Mesenchymal stem cell (in vitro differentiated cells and primary cell): ENCODE measurements around the gene POLRMT.
"Not testable (repeated sequence)": the region's sequence is repeated elsewhere in the genome, so short reads cannot be mapped to it uniquely, and the experiment has no call there.

Source experiments
- DNase-seq: peaks from one replicate; pipeline ENCODE4 v3.0.0-alpha.2; 2013
- H2AFZ ChIP-seq: one replicate; pipeline ENCODE4 v1.6.1; 2013; ENCODE audit warnings: low read depth, mild to moderate bottlenecking, control low read depth, inconsistent platforms, low read length, moderate library complexity
- H2AK5ac ChIP-seq: 2 replicates; pipeline ENCODE4 v1.6.1; 2013; ENCODE audit warnings: low read length, moderate library complexity, mild to moderate bottlenecking, inconsistent platforms; ENCODE audit not compliant: severe bottlenecking
- H2BK120ac ChIP-seq: one replicate; pipeline ENCODE4 v1.6.1; 2013; ENCODE audit warnings: low read depth, mild to moderate bottlenecking, inconsistent platforms, low read length, moderate library complexity
- H2BK12ac ChIP-seq, 2 experiments: one replicate each; pipeline ENCODE4 v1.6.1; 2013; ENCODE audit warnings: inconsistent platforms in 2 of 2, low read length in 2 of 2, mild to moderate bottlenecking in 2 of 2, moderate library complexity in 2 of 2, control low read depth in 1 of 2
- H2BK15ac ChIP-seq: one replicate; pipeline ENCODE4 v1.6.1; 2013; ENCODE audit warnings: mild to moderate bottlenecking, low read depth, inconsistent platforms; ENCODE audit not compliant: poor library complexity, severe bottlenecking
- H2BK5ac ChIP-seq: 2 replicates; pipeline ENCODE4 v1.6.1; 2013; ENCODE audit warnings: low read depth, mild to moderate bottlenecking, low read length, control low read depth, inconsistent platforms; ENCODE audit not compliant: poor library complexity, severe bottlenecking
- H3K14ac ChIP-seq, 2 experiments: one replicate each; pipeline ENCODE4 v1.6.1; 2013; ENCODE audit warnings: inconsistent platforms in 2 of 2, low read length in 2 of 2, control low read depth in 1 of 2, mild to moderate bottlenecking in 1 of 2, moderate library complexity in 1 of 2
- H3K18ac ChIP-seq, 2 experiments: one replicate each; pipeline ENCODE4 v1.6.1; 2013; ENCODE audit warnings: inconsistent platforms in 2 of 2, low read length in 2 of 2, control low read depth in 1 of 2, low read depth in 1 of 2, mild to moderate bottlenecking in 1 of 2
- H3K23ac ChIP-seq, 2 experiments: one replicate each; pipeline ENCODE4 v1.6.1; 2013; ENCODE audit warnings: inconsistent platforms in 2 of 2, low read length in 2 of 2, mild to moderate bottlenecking in 2 of 2, moderate library complexity in 2 of 2, control low read depth in 1 of 2
- H3K27ac ChIP-seq: 2 replicates; pipeline ENCODE4 v1.5.1; 2013; ENCODE audit warnings: mild to moderate bottlenecking, moderate library complexity, low read length, control low read depth, inconsistent platforms; ENCODE audit not compliant: poor library complexity, severe bottlenecking
- H3K27me3 ChIP-seq, 2 experiments: 2 replicates each; pipeline versions ENCODE4 v1.6.1 to v1.7.0; 2013; ENCODE audit warnings: low read length in 2 of 2, mild to moderate bottlenecking in 2 of 2, moderate library complexity in 2 of 2, control low read depth in 1 of 2, inconsistent platforms in 1 of 2; ENCODE audit not compliant: control insufficient read depth in 1 of 2, insufficient read depth in 1 of 2
- H3K36me3 ChIP-seq, 2 experiments: 2 replicates each; pipeline versions ENCODE4 v1.6.1 to v1.7.0; 2013; ENCODE audit warnings: low read length in 2 of 2, control low read depth in 1 of 2, inconsistent platforms in 1 of 2, low read depth in 1 of 2, mild to moderate bottlenecking in 1 of 2; ENCODE audit not compliant: insufficient read depth in 2 of 2, control insufficient read depth in 1 of 2
- H3K4ac ChIP-seq, 2 experiments: one replicate each; pipeline ENCODE4 v1.6.1; 2013; ENCODE audit warnings: inconsistent platforms in 2 of 2, low read length in 2 of 2, mild to moderate bottlenecking in 2 of 2, moderate library complexity in 2 of 2, control low read depth in 1 of 2, low read depth in 1 of 2
- H3K4me1 ChIP-seq: 2 replicates; pipeline ENCODE4 v1.6.1; 2013; ENCODE audit warnings: low read depth, low read length, control low read depth; ENCODE audit not compliant: control insufficient read depth, insufficient read depth
- H3K4me2 ChIP-seq: 2 replicates; pipeline ENCODE4 v1.6.1; 2013; ENCODE audit warnings: low read length, mild to moderate bottlenecking, inconsistent platforms; ENCODE audit not compliant: poor library complexity, severe bottlenecking
- H3K4me3 ChIP-seq, 2 experiments: 2 replicates each; pipeline versions ENCODE4 v1.5.1 to v1.7.0; 2013; ENCODE audit warnings: low read length in 2 of 2, mild to moderate bottlenecking in 2 of 2, control low read depth in 1 of 2, low read depth in 1 of 2; ENCODE audit not compliant: insufficient read depth in 1 of 2
- H3K79me1 ChIP-seq: replicated peaks from 2 replicates; pipeline ENCODE4 v1.6.1; 2013; ENCODE audit warnings: mild to moderate bottlenecking, control low read depth, low read length, inconsistent platforms; ENCODE audit not compliant: poor library complexity, severe bottlenecking
- H3K9ac ChIP-seq: 2 replicates; pipeline ENCODE4 v1.7.0; 2013; ENCODE audit warnings: mild to moderate bottlenecking, low read length, moderate library complexity
- H3K9me3 ChIP-seq: 2 replicates; pipeline ENCODE4 v1.7.0; 2013; ENCODE audit warnings: mild to moderate bottlenecking, low read length; ENCODE audit not compliant: control insufficient read depth
- H4K8ac ChIP-seq: one replicate; pipeline ENCODE4 v1.6.1; 2013; ENCODE audit warnings: inconsistent platforms, mild to moderate bottlenecking, low read length, moderate library complexity
- H4K91ac ChIP-seq: one replicate; pipeline ENCODE4 v1.6.1; 2013; ENCODE audit warnings: mild to moderate bottlenecking, low read length, inconsistent platforms
- WGBS: methylation state at CpG from one replicate; pipeline ENCODE4 v1.1.7; 2013; ENCODE audit warnings: mixed read lengths; 5-methylcytosine and 5-hydroxymethylcytosine counted together

POLRMT gene

DNA sequence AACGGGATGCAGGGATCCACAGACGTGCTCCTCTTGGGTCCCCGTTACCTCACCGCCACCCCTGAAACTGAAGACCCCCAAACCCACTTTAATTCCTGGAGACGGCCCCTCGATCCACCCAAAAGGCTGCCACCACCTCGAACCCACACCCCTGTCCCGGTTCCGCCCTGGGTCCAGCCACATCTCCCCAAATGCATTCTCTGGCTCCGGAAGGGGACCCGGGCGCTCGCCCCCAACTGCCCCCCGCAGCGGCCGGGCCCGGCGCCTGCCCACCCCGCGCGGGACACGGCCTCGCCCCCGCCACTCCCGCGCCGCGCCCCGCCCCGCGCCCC is 42.6 kb upstream of the POLRMT start:
- H3K4me2 ChIP-seq: peak overlapping the region; percentile 67
- H3K36me3 ChIP-seq: peaks cover 0 to 7% of the 10 kb centered on the region in 2 experiments
- no peaks in the 10 kb centered on the region for H3K9me3 ChIP-seq
- no peak overlapping the region for H3K27ac ChIP-seq
- H2BK120ac ChIP-seq: peak overlapping the region; percentile 68
- peaks cover 0 to 3% of the 10 kb centered on the region in 2 experiments for H3K27me3 ChIP-seq
- peaks cover 42% of the 10 kb centered on the region for H3K4me1 ChIP-seq
- H4K91ac ChIP-seq: no peak overlapping the region
- no peak overlapping the region for H3K23ac ChIP-seq
- peaks cover 5% of the 10 kb centered on the region for H3K79me1 ChIP-seq
- no peak overlapping the region for H3K9ac ChIP-seq
- peak overlapping the region; percentile 17 for H2BK15ac ChIP-seq
- WGBS: 37% methylated on average over 21 of the region's 31 CpGs
- peak overlapping the region in 1 of 2 experiments; percentile 35 for H3K4ac ChIP-seq
- no peak overlapping the region for H4K8ac ChIP-seq
- no peak for DNase-seq
- H3K14ac ChIP-seq: no peak overlapping the region
- no peak overlapping the region for H2AFZ ChIP-seq
- H3K4me3 ChIP-seq: peak overlapping the region in 1 of 2 experiments; percentile 65
- peak overlapping the region in 1 of 2 experiments; percentile 40 for H2BK12ac ChIP-seq
- no peak overlapping the region for H2BK5ac ChIP-seq
- peak overlapping the region in 1 of 2 experiments; percentile 56 for H3K18ac ChIP-seq
- no peak overlapping the region for H2AK5ac ChIP-seq

DNA sequence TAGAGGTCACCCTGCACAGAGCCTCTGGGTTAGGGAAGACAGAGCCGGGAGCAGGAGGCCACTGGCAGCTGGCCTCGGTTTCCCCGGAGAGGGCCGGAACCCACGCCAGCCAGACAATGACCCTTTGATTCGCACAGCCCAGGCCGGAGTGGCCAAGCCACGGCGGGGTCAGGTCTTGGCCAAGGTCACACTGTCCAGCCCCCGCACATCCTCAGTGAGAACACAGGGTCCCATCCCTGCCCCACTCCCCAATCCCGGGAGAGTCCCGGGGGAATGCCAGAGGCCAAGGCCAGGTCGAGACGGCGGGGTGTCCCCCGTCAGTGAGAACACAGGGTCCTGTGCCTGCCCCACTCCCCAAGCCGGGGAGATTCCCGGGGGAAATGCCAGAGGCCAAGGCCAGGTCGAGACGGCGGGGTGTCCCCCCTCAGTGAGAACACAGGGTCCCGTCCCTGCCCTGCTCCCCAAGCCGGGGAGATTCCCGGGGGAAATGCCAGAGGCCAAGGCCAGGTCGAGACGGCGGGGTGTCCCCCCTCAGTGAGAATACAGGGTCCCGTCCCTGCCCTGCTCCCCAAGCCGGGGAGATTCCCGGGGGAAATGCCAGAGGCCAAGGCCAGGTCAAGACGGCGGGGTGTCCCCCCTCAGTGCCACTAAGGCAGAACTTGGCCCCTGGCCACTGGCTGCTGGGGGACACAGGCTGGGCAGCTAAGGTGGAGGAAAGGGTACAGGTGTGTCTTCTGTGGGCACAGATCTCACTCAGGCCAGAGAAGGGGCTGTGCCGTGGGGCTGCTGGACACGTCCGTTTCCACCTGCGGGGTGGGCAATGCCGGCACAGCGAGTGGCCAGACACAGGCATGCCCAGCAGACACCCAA is 41.2 kb upstream of the POLRMT start:
- Histone ChIP-seq H2BK120ac (no peak overlapping the region), H3K23ac (no peak overlapping the region), H2AK5ac (no peak overlapping the region), H2BK12ac (no peak overlapping the region), H3K36me3 (peaks cover 0 to 7% of the 10 kb centered on the region in 2 experiments), H3K4me2 (no peak overlapping the region), H2BK15ac (no peak overlapping the region), H4K91ac (no peak overlapping the region), H3K79me1 (peaks cover 4% of the 10 kb centered on the region), H2BK5ac (no peak overlapping the region), H3K4ac (no peak overlapping the region), H4K8ac (no peak overlapping the region), H3K27ac (no peak overlapping the region), H3K4me3 (no peak overlapping the region), H3K9ac (no peak overlapping the region), H2AFZ (no peak overlapping the region), H3K14ac (no peak overlapping the region), H3K27me3 (peaks cover 0 to 3% of the 10 kb centered on the region in 2 experiments), H3K9me3 (no peaks in the 10 kb centered on the region), H3K4me1 (peaks cover 40% of the 10 kb centered on the region), H3K18ac (no peak overlapping the region)
- no peak for DNase-seq
- 93% methylated on average over 31 of the region's 38 CpGs for WGBS

DNA sequence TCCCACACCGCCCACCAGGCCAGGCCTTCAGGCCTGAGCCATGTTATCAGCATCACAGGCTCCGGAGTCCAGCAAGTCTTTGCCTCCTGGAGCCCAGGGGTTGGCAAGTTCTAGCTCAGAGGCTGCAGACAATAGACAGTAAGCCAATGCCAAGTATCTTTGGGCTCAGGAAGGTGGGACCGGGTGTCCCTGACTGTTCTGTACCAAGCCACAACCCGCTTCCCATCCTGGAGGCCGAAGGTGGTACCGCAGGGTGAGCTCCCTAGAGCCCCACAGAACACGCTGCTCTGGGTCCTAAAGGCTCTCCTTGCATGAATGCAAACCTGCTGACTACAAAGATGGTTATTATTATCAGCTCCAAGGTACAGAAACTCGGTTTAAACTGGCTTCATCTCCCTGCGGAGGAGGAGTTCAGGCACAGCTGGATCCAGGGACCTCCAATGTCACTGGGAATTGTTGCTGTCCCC is 37.3 kb upstream of the POLRMT start:
- Histone ChIP-seq H3K36me3 (peaks cover 0 to 8% of the 10 kb centered on the region in 2 experiments), H3K9ac (no peak overlapping the region), H3K18ac (no peak overlapping the region), H4K91ac (no peak overlapping the region), H3K4ac (no peak overlapping the region), H3K23ac (peak overlapping the region in 1 of 2 experiments; percentile 42), H3K9me3 (no peaks in the 10 kb centered on the region), H3K27ac (no peak overlapping the region), H4K8ac (no peak overlapping the region), H2BK15ac (peak overlapping the region; percentile 7), H3K4me2 (no peak overlapping the region), H2BK5ac (no peak overlapping the region), H3K4me3 (no peak overlapping the region), H3K14ac (no peak overlapping the region), H3K79me1 (no peaks in the 10 kb centered on the region), H2BK12ac (no peak overlapping the region), H2AFZ (no peak overlapping the region), H2BK120ac (no peak overlapping the region), H3K27me3 (no peaks in the 10 kb centered on the region), H2AK5ac (no peak overlapping the region), H3K4me1 (peaks cover 11% of the 10 kb centered on the region)
- no peak for DNase-seq
- WGBS: 79% methylated on average over 9 of the region's 9 CpGs

DNA sequence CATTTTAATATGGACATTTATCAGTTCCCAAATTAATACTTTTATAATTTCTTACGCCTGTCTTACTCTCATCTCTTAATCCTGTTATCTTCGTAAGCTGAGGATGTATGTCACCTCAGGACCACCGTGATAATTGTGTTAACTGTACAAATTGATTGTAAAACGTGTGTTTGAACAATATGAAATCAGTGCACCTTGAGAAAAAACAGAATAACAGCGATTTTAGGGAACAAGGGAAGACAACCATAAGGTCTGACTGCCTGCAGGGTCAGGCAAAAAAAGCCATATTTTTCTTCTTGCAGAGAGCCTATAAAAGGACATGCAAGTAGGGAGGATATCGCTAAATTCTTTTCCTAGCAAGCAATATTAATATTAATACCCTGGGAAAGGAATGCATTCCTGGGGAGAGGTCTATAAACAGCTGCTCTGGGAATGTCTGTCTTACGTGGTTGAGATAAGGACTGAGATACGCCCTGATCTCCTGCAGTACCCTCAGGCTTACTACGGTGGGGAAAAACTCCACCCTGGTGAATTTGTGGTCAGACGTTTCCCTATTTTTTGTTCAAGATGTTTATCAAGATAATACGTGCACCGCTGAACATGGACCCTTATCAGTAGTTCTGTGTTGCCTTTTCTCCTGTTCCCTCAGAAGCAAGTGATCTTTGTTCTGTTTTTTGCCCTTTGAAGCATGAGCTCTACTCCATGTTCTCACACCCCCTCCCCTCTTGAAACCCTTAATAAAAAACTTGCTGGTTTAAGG is 35.5 kb upstream of the POLRMT start:
- H3K18ac ChIP-seq, H4K8ac ChIP-seq, H2BK5ac ChIP-seq, H2AK5ac ChIP-seq, H3K23ac ChIP-seq, H3K9me3 ChIP-seq, H3K27me3 ChIP-seq, H4K91ac ChIP-seq, H3K27ac ChIP-seq, H3K4me1 ChIP-seq, H2BK120ac ChIP-seq, H2BK15ac ChIP-seq, H2AFZ ChIP-seq, H3K4ac ChIP-seq, H3K14ac ChIP-seq, H3K36me3 ChIP-seq, DNase-seq, H2BK12ac ChIP-seq, H3K4me2 ChIP-seq, H3K79me1 ChIP-seq, H3K4me3 ChIP-seq, H3K9ac ChIP-seq: not testable (repeated sequence)
- WGBS: 67% methylated on average over 10 of the region's 12 CpGs
